ENCODE measurements around the gene SMAD6. TPM values are rescaled to one million over a fixed set of nuclear protein-coding genes. Genes with fewer than 3 reads are reported as not detected.
A peak's percentile ranks its signal among the peaks of the same experiment; 100 is the strongest.
"Not testable (repeated sequence)": the region's sequence is repeated elsewhere in the genome, so short reads cannot be mapped to it uniquely, and the experiment has no call there.

The SMAD6 gene
- total and polyA plus RNA-seq, 5 experiments from 2014 or later, result 0.08 to 0.16 TPM; not detected in 3

- H3K9me3 Mint-ChIP-seq, result no peaks in the 10 kb centered on the region
- H3K27me3 Mint-ChIP-seq, result peaks cover 0 to 2% (median under 1%) of the 10 kb centered on the region in 5 donors
- DNase-seq, result no peak
- H3K4me3 Mint-ChIP-seq, result no peak overlapping the region
- H3K4me1 Mint-ChIP-seq, result peaks cover 0 to 2% (median 0%) of the 10 kb centered on the region in 4 donors
- H3K36me3 Mint-ChIP-seq, result no peaks in the 10 kb centered on the region
- no peak overlapping the region for H3K27ac Mint-ChIP-seq
- ATAC-seq, result no peak
- POLR2A ChIA-PET, result no interaction called here
These were observed 123.7 kb downstream of the SMAD6 start for GRCh38 chr15:66825731-66826130.

- no peak overlapping the region for H3K4me3 Mint-ChIP-seq
- DNase-seq, result no peak
- peaks cover 0 to 2% (median 0%) of the 10 kb centered on the region in 4 donors for H3K4me1 Mint-ChIP-seq
- no peaks in the 10 kb centered on the region for H3K36me3 Mint-ChIP-seq
- no peak for ATAC-seq
- H3K27me3 Mint-ChIP-seq, result peaks cover 3 to 10% (median 5%) of the 10 kb centered on the region in 5 donors
- no peaks in the 10 kb centered on the region for H3K9me3 Mint-ChIP-seq
- H3K27ac Mint-ChIP-seq, result no peak overlapping the region
- POLR2A ChIA-PET, result no interaction called here
These were observed 124.5 kb downstream of the SMAD6 start for GRCh38 chr15:66826507-66826906.

- no peak overlapping the region for H3K4me3 Mint-ChIP-seq
- no peaks in the 10 kb centered on the region for H3K9me3 Mint-ChIP-seq
- H3K27ac Mint-ChIP-seq, result no peak overlapping the region
- ATAC-seq (no peak), DNase-seq (no peak)
- peaks cover 3 to 10% (median 5%) of the 10 kb centered on the region in 5 donors for H3K27me3 Mint-ChIP-seq
- POLR2A ChIA-PET, result no interaction called here
- H3K36me3 Mint-ChIP-seq, result no peaks in the 10 kb centered on the region
- H3K4me1 Mint-ChIP-seq, result peaks cover 0 to 5% (median under 1%) of the 10 kb centered on the region in 4 donors
These were observed 125.1 kb downstream of the SMAD6 start for GRCh38 chr15:66827039-66827697.

GRCh38 chr15:66827698-66828055 lies 125.6 kb downstream of the SMAD6 start:
- Mint-ChIP-seq H3K27ac (no peak overlapping the region), H3K4me3 (no peak overlapping the region), H3K27me3 (peaks cover 3 to 10% (median 5%) of the 10 kb centered on the region in 5 donors), H3K36me3 (no peaks in the 10 kb centered on the region), H3K4me1 (peaks cover 0 to 9% (median under 1%) of the 10 kb centered on the region in 4 donors), H3K9me3 (no peaks in the 10 kb centered on the region)
- DNase-seq (no peak), ATAC-seq (no peak)
- POLR2A ChIA-PET, result no interaction called here

- ATAC-seq, H3K36me3 Mint-ChIP-seq, POLR2A ChIA-PET, H3K27me3 Mint-ChIP-seq, H3K27ac Mint-ChIP-seq, DNase-seq, H3K9me3 Mint-ChIP-seq, H3K4me3 Mint-ChIP-seq: not testable (repeated sequence)
- H3K4me1 Mint-ChIP-seq, result peaks cover 0 to 19% (median 0%) of the 10 kb centered on the region in 4 donors
These were observed 126.9 kb downstream of the SMAD6 start for GRCh38 chr15:66828817-66829541.

- POLR2A ChIA-PET, result no interaction called here
- H3K36me3 Mint-ChIP-seq, result no peaks in the 10 kb centered on the region
- DNase-seq (no peak), ATAC-seq (no peak)
- no peak overlapping the region for H3K4me3 Mint-ChIP-seq
- H3K4me1 Mint-ChIP-seq, result peaks cover 0 to 19% (median 0%) of the 10 kb centered on the region in 4 donors
- H3K9me3 Mint-ChIP-seq, result no peaks in the 10 kb centered on the region
- no peak overlapping the region for H3K27ac Mint-ChIP-seq
- peaks cover 3 to 10% (median 5%) of the 10 kb centered on the region in 5 donors for H3K27me3 Mint-ChIP-seq
These were observed 127.6 kb downstream of the SMAD6 start for GRCh38 chr15:66829551-66830121.

GRCh38 chr15:66830358-66830757 lies 128.3 kb downstream of the SMAD6 start:
- DNase-seq (no peak), ATAC-seq (no peak)
- Mint-ChIP-seq H3K4me3 (no peak overlapping the region), H3K27me3 (peaks cover 3 to 10% (median 5%) of the 10 kb centered on the region in 5 donors), H3K27ac (no peak overlapping the region), H3K4me1 (peaks cover 0 to 23% (median 0%) of the 10 kb centered on the region in 4 donors), H3K9me3 (no peaks in the 10 kb centered on the region), H3K36me3 (no peaks in the 10 kb centered on the region)
- POLR2A ChIA-PET, result no interaction called here

GRCh38 chr15:66830823-66831222 lies 128.8 kb downstream of the SMAD6 start:
- POLR2A ChIA-PET, result no interaction called here
- Mint-ChIP-seq H3K36me3 (no peaks in the 10 kb centered on the region), H3K27ac (peak overlapping the region in 1 of 10 donors; percentile 36), H3K4me3 (no peak overlapping the region), H3K9me3 (no peaks in the 10 kb centered on the region), H3K27me3 (peaks cover 3 to 10% (median 5%) of the 10 kb centered on the region in 5 donors), H3K4me1 (peaks cover 0 to 24% (median 0%) of the 10 kb centered on the region in 4 donors)
- DNase-seq (no peak), ATAC-seq (no peak)

GRCh38 chr15:66831289-66831688 lies 129.3 kb downstream of the SMAD6 start:
- Mint-ChIP-seq H3K4me1 (peaks cover 0 to 24% (median 0%) of the 10 kb centered on the region in 4 donors), H3K27me3 (peaks cover 3 to 10% (median 5%) of the 10 kb centered on the region in 5 donors), H3K36me3 (no peaks in the 10 kb centered on the region), H3K27ac (peak overlapping the region in 1 of 10 donors; percentile 36), H3K9me3 (no peaks in the 10 kb centered on the region), H3K4me3 (no peak overlapping the region)
- POLR2A ChIA-PET, result no interaction called here
- DNase-seq (no peak), ATAC-seq (no peak)

- DNase-seq, result no peak
- Mint-ChIP-seq H3K4me3 (no peak overlapping the region), H3K9me3 (no peaks in the 10 kb centered on the region), H3K27me3 (peaks cover 3 to 10% (median 5%) of the 10 kb centered on the region in 5 donors), H3K36me3 (no peaks in the 10 kb centered on the region), H3K4me1 (peaks cover 0 to 24% (median 0%) of the 10 kb centered on the region in 4 donors), H3K27ac (no peak overlapping the region)
- ATAC-seq, result no peak
- POLR2A ChIA-PET, result interaction anchor here (0.5 kb wide), 1 partner anchor 230 kb away, joined by 3 read pairs; no protein-coding TSS in a partner anchor
These were observed 129.9 kb downstream of the SMAD6 start for GRCh38 chr15:66831801-66832390.

Measured in naive thymus-derived CD8-positive, alpha-beta T cell (primary cell).